Large intestine (tissue), 12 donors: ENCODE results near the gene XPO6. TPM values are rescaled to one million over a fixed set of nuclear protein-coding genes. Genes with fewer than 3 reads are reported as not detected.

Experiments
- DNase-seq, 2 donors: peaks; one replicate each; pipeline versions ENCODE4 v3.0.0 to v3.0.0-alpha.2; 2013
- H3K27ac ChIP-seq: one replicate; pipeline ENCODE4 v1.5.1; 2013; ENCODE audit warnings: low read length
- H3K27me3 ChIP-seq: 2 replicates; pipeline ENCODE4 v1.6.1; 2013; ENCODE audit warnings: low read length; ENCODE audit not compliant: control insufficient read depth, insufficient read depth
- H3K36me3 ChIP-seq: 2 replicates; pipeline ENCODE4 v1.6.1; 2013; ENCODE audit warnings: low read length; ENCODE audit not compliant: control insufficient read depth, insufficient read depth
- H3K4me1 ChIP-seq: one replicate; pipeline ENCODE4 v1.6.1; 2013; ENCODE audit warnings: low read length; ENCODE audit not compliant: control insufficient read depth, insufficient read depth
- H3K4me3 ChIP-seq: one replicate; pipeline ENCODE4 v1.5.1; 2013; ENCODE audit warnings: low read length
- H3K9me3 ChIP-seq: one replicate; pipeline ENCODE4 v1.6.1; 2013; ENCODE audit warnings: mild to moderate bottlenecking, low read depth, low read length, moderate library complexity; ENCODE audit not compliant: control insufficient read depth
- WGBS: methylation state at CpG from one replicate; pipeline ENCODE4 v1.1.5; 2013; ENCODE audit warnings: low lambda C conversion rate; ENCODE audit not compliant: insufficient coverage; 5-methylcytosine and 5-hydroxymethylcytosine counted together
- long read RNA-seq, 11 donors: transcript quantifications; one replicate each; lab custom pipeline, GENCODE V29; 2026
- polyA plus RNA-seq: library from polyadenylated mRNA; unstranded; fragments of 120-200 nt; gene quantifications from one replicate; pipeline ENCODE4 v1.2.1, GENCODE V29; 2013

XPO6 gene, protein sequence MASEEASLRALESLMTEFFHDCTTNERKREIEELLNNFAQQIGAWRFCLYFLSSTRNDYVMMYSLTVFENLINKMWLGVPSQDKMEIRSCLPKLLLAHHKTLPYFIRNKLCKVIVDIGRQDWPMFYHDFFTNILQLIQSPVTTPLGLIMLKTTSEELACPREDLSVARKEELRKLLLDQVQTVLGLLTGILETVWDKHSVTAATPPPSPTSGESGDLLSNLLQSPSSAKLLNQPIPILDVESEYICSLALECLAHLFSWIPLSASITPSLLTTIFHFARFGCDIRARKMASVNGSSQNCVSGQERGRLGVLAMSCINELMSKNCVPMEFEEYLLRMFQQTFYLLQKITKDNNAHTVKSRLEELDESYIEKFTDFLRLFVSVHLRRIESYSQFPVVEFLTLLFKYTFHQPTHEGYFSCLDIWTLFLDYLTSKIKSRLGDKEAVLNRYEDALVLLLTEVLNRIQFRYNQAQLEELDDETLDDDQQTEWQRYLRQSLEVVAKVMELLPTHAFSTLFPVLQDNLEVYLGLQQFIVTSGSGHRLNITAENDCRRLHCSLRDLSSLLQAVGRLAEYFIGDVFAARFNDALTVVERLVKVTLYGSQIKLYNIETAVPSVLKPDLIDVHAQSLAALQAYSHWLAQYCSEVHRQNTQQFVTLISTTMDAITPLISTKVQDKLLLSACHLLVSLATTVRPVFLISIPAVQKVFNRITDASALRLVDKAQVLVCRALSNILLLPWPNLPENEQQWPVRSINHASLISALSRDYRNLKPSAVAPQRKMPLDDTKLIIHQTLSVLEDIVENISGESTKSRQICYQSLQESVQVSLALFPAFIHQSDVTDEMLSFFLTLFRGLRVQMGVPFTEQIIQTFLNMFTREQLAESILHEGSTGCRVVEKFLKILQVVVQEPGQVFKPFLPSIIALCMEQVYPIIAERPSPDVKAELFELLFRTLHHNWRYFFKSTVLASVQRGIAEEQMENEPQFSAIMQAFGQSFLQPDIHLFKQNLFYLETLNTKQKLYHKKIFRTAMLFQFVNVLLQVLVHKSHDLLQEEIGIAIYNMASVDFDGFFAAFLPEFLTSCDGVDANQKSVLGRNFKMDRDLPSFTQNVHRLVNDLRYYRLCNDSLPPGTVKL
- polyA plus RNA-seq: 63.4 TPM
- long read RNA-seq, donor 1, full-length matches to known transcripts: 1 of 1 reads
- long read RNA-seq, donor 1, partial matches to known transcripts: 0 of 1 reads
- long read RNA-seq, donor 1, other reads (novel, unspliced or antisense): 0 of 1 reads
- long read RNA-seq, donor 2, full-length matches to known transcripts: 3 of 21 reads
- long read RNA-seq, donor 2, partial matches to known transcripts: 18 of 21 reads
- long read RNA-seq, donor 2, other reads (novel, unspliced or antisense): 0 of 21 reads
- long read RNA-seq, donor 3: 0 reads
- long read RNA-seq, donor 4: 0 reads
- long read RNA-seq, donor 5, full-length matches to known transcripts: 1 of 6 reads
- long read RNA-seq, donor 5, partial matches to known transcripts: 5 of 6 reads
- long read RNA-seq, donor 5, other reads (novel, unspliced or antisense): 0 of 6 reads
- long read RNA-seq, donor 6, full-length matches to known transcripts: 1 of 17 reads
- long read RNA-seq, donor 6, partial matches to known transcripts: 16 of 17 reads
- long read RNA-seq, donor 6, other reads (novel, unspliced or antisense): 0 of 17 reads
- long read RNA-seq, donor 7, full-length matches to known transcripts: 1 of 1 reads
- long read RNA-seq, donor 7, partial matches to known transcripts: 0 of 1 reads
- long read RNA-seq, donor 7, other reads (novel, unspliced or antisense): 0 of 1 reads
- long read RNA-seq, donor 8, full-length matches to known transcripts: 2 of 24 reads
- long read RNA-seq, donor 8, partial matches to known transcripts: 22 of 24 reads
- long read RNA-seq, donor 8, other reads (novel, unspliced or antisense): 0 of 24 reads
- long read RNA-seq, donor 9, full-length matches to known transcripts: 1 of 20 reads
- long read RNA-seq, donor 9, partial matches to known transcripts: 19 of 20 reads
- long read RNA-seq, donor 9, other reads (novel, unspliced or antisense): 0 of 20 reads
- long read RNA-seq, donor 10, full-length matches to known transcripts: 5 of 28 reads
- long read RNA-seq, donor 10, partial matches to known transcripts: 23 of 28 reads
- long read RNA-seq, donor 10, other reads (novel, unspliced or antisense): 0 of 28 reads
- long read RNA-seq, donor 11, full-length matches to known transcripts: 2 of 17 reads
- long read RNA-seq, donor 11, partial matches to known transcripts: 15 of 17 reads
- long read RNA-seq, donor 11, other reads (novel, unspliced or antisense): 0 of 17 reads

DNA sequence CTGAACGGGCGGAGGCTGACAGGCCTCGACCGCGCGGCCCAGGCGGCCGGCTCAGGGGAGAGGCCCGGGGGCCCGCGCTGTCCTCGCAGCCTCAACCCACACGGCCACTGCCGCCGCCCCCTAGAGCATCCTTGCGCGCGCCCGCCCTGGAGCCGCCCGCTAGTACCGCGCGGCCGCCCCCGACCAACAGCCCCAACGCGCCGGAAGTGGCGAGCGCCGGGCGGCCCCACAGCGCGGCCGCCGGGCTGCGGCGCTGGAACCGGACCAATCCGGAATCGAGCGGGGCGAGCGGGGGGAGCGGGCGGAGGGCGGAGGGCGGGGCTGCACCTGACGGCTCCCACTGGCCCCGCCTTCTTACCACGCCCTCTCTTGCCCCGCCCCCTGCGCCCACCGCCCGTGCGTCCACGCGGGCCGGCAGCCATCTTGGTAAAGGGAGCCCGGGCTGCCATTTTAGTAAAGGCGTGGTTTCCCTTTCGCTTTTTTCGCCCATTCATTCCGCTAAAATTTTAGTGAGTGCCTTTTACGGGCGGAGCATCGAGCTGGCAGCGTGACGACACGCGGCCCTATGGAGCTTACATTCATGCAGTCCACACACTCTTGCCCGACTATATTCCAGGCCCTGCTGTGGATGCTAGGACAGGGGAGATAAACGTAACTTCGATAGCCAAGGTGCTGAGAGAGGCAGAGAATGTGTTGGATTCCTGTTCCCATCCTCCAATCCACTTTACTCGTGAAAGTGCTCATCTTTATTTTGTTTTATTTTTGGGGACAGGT, at the start of gene XPO6:
TSS of gene XPO6 (minus strand) at position 208 of the 774 bp plus-strand sequence. CDS start 597 bp downstream, outside the sequence.
- WGBS: no CpG with 5 or more reads among the region's 76 CpGs
- no peaks in the 10 kb centered on the region for H3K27me3 ChIP-seq
- H3K4me1 ChIP-seq: no peaks in the 10 kb centered on the region
- peak within 1 kb of the TSS; percentile 26 for H3K27ac ChIP-seq
- no peaks in the 10 kb centered on the region for H3K9me3 ChIP-seq
- peak; percentile 94 for DNase-seq
- peaks cover 8% of the 10 kb centered on the region for H3K36me3 ChIP-seq
- H3K4me3 ChIP-seq: peak within 1 kb of the TSS; percentile 62

DNA sequence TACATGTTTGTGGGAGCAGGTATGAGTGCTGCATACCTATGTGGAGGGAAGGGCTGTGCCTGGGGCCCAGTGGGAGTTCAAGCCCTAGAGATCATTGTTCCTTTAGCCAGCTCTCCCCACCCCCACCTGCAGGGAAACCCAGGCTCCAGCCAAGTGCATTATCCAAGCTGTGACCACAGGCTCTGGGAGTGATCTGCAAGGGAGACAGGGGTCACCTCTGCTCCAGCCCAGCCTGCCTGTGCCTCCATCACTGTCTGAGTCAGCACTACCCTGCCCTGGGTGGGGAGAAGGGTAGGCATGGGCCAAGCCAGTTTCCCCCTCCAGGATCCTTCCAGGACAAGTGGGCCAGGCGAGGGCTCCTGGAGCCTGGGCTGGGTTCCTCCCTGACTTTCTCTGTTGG, 48.4 kb upstream of the XPO6 start:
- Histone ChIP-seq H3K27ac (no peak overlapping the region), H3K27me3 (peaks cover 22% of the 10 kb centered on the region), H3K9me3 (no peaks in the 10 kb centered on the region), H3K4me3 (no peak overlapping the region), H3K4me1 (no peaks in the 10 kb centered on the region), H3K36me3 (no peaks in the 10 kb centered on the region)
- DNase-seq: no peak
- no CpG with 5 or more reads among the region's 1 CpG for WGBS

DNA sequence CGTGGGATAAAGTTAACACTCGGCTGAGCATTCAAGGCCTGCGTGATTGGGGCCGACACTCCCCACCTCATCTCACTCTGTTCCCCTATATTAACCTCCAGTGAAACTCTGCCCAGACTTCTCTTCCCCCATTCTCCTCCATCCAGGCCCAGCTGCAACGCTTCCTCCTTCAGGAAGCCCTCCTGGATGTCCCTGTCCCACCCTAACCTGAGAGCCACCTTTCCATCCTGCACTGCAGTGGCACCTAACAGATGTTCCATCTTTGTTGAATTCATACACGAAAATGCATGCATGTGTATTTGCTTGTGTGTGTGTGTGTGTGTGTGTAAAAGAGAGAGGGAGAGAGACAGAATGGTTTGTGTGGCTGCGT, 48.0 kb upstream of the XPO6 start:
- no peaks in the 10 kb centered on the region for H3K9me3 ChIP-seq
- no peak overlapping the region for H3K27ac ChIP-seq
- H3K4me1 ChIP-seq: no peaks in the 10 kb centered on the region
- H3K36me3 ChIP-seq: no peaks in the 10 kb centered on the region
- no peak for DNase-seq
- peaks cover 22% of the 10 kb centered on the region for H3K27me3 ChIP-seq
- no CpG with 5 or more reads among the region's 7 CpGs for WGBS
- no peak overlapping the region for H3K4me3 ChIP-seq

DNA sequence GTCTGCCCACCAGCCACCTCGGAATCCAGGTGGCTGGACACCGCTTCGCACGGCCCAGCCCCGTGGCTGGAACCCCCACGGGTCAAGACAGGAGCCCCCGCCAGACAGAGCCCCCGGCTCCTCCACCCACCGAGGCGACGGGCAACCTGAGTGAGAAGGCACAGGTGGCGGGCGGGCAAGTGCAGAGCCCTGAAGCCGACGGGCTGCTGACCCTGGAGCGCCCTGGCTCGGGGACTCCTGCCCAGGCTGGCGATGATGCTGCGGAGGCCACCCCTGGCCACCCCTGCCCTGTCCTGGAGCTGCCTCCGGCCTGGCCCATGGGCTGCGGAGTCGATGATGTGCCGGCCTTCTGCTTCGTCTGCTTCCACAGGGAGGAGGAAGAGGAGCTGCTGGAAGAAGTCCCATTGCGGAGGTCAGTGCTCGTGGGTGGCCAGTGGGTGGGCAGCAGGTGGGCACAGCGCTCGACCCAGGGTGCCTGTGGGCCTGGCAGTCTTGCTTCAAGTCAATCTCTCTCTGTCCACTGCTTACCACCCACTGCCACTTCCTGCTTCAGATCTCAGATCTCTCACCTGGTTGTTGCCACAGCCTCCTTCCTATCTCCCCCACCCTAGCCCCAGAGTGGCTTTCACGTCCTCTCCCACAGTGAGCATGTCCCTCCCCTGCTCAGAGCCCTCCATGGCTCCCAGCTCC, 47.5 kb upstream of the XPO6 start:
- no peak for DNase-seq
- Histone ChIP-seq H3K4me1 (no peaks in the 10 kb centered on the region), H3K27me3 (peaks cover 22% of the 10 kb centered on the region), H3K36me3 (no peaks in the 10 kb centered on the region), H3K27ac (no peak overlapping the region), H3K4me3 (no peak overlapping the region), H3K9me3 (no peaks in the 10 kb centered on the region)
- no CpG with 5 or more reads among the region's 29 CpGs for WGBS

DNA sequence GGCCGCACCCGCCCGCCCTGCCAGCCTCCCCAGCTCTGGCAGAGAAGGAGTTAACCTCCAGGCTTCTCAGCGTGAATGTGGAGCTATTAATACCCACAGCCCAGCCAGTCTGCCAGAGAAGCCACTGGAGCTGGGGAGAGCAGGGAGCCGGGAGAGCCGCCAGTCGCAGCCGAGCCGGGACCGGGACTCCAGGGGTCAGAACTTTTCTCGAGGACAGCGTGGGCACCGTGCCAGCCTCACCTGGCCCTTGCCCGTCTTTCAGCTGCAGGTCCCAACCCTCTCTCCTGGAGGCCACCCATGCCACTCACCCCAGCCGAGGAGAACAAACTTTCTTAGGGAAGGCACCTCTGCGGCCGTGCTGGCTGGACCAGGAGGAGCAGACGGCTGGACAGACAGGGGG, 46.8 kb upstream of the XPO6 start:
- Histone ChIP-seq H3K36me3 (no peaks in the 10 kb centered on the region), H3K27ac (no peak overlapping the region), H3K4me1 (no peaks in the 10 kb centered on the region), H3K27me3 (peaks cover 22% of the 10 kb centered on the region), H3K9me3 (no peaks in the 10 kb centered on the region), H3K4me3 (no peak overlapping the region)
- DNase-seq: no peak
- no CpG with 5 or more reads among the region's 18 CpGs for WGBS

DNA sequence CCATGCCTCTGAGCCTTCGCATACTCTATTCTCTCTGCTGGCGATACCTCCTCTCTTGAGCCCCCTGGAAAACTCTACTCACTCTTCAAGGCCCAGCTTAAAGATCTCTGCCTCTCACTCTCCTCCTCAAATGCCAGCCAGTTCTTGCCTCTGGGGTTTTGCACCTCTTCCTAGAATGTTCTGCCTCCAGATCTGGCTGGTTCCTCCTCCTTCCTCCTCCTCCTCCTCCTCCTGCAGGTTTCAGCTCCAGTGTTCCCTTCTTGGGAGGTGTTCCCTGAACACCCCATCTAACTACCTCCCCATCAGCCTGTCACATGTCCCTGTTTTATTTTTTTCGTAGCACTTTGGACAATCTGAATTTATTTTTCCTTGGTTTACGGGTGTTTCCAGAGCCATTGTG, 45.5 kb upstream of the XPO6 start:
- Histone ChIP-seq H3K9me3 (no peaks in the 10 kb centered on the region), H3K36me3 (no peaks in the 10 kb centered on the region), H3K27me3 (peaks cover 16% of the 10 kb centered on the region), H3K4me3 (no peak overlapping the region), H3K27ac (no peak overlapping the region), H3K4me1 (no peaks in the 10 kb centered on the region)
- 67% methylated on average over 3 of the region's 4 CpGs for WGBS
- no peak for DNase-seq

DNA sequence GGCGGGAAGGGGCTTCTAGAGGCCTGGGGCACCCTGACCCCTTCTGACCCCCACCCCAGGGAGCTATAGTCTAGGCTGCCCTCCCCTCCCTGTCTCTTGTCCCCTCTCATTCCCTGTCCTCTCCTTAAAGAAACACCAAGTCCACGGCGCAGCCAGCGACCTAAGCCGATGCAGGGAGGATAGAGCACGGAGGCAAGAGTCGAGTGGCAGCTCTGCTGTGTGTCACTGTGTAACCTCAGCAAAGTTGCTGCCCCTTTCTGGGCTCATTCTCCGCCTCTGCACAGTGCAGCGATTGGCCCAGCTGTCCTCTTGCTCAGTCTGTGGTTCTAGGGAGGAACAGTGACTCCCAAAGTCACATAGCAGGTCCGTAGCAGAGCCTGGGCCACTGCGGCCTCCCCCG, 44.1 kb upstream of the XPO6 start:
- DNase-seq: no peak
- no CpG with 5 or more reads among the region's 12 CpGs for WGBS
- Histone ChIP-seq H3K27me3 (peaks cover 12% of the 10 kb centered on the region), H3K27ac (no peak overlapping the region), H3K4me1 (no peaks in the 10 kb centered on the region), H3K9me3 (no peaks in the 10 kb centered on the region), H3K4me3 (no peak overlapping the region), H3K36me3 (no peaks in the 10 kb centered on the region)

DNA sequence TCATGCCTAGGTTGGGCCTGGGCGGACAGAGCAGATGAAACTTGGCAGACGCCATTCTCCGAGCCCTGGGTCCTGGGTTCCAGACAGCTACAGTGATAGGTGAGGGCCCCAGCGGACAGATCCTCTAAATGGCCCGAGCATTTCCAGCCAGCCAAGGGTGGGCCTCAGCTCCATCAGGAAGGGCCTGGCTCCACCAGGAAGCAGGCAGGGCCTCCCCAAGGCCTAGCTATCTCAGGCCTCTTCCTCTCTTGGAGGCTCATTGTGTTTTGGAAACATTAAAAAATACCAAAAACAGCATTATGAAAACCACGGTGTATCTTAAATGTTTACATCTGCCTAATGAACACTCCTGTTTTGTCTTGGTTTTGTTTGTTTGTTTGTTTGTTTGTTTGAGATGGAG, 42.4 kb upstream of the XPO6 start:
- H3K9me3 ChIP-seq: no peaks in the 10 kb centered on the region
- no peaks in the 10 kb centered on the region for H3K36me3 ChIP-seq
- no CpG with 5 or more reads among the region's 6 CpGs for WGBS
- no peak for DNase-seq
- H3K4me3 ChIP-seq: no peak overlapping the region
- H3K4me1 ChIP-seq: no peaks in the 10 kb centered on the region
- no peak overlapping the region for H3K27ac ChIP-seq
- peaks cover 12% of the 10 kb centered on the region for H3K27me3 ChIP-seq
